ENCODE measurements around the gene DPP6. TPM values are rescaled to one million over a fixed set of nuclear protein-coding genes. Genes with fewer than 3 reads are reported as not detected.

The DPP6 gene
- total RNA-seq, 1 donor = under 0.01 TPM

GRCh38 chr7:154767821-154768415, 715.7 kb downstream of the DPP6 start:
- H3K4me3 ChIP-seq (ENCODE audit: low read depth, low read length) = no peak overlapping the region
- TF ChIP-seq CTCF (IDR thresholded peaks at IDR 0.05; ENCODE audit: insufficient read depth, low read depth, low read length) = no peak

GRCh38 chr7:154769001-154769400, 716.8 kb downstream of the DPP6 start:
- DNase-seq (ENCODE audit: low read depth) = no peak
- H3K4me3 ChIP-seq (ENCODE audit: low read depth, low read length) = no peak overlapping the region
- no peak for TF ChIP-seq CTCF (IDR thresholded peaks at IDR 0.05; ENCODE audit: insufficient read depth, low read depth, low read length)

More at GRCh38 chr7:154767821-154768415, 715.7 kb downstream of the DPP6 start:
- DNase-seq (ENCODE audit: low read depth) = no peak

GRCh38 chr7:154769527-154769926, 717.3 kb downstream of the DPP6 start:
- TF ChIP-seq CTCF (IDR thresholded peaks at IDR 0.05; ENCODE audit: insufficient read depth, low read depth, low read length) = no peak
- no peak overlapping the region for H3K4me3 ChIP-seq (ENCODE audit: low read depth, low read length)
- DNase-seq (ENCODE audit: low read depth) = no peak

GRCh38 chr7:154770361-154770760, 718.2 kb downstream of the DPP6 start:
- no peak for DNase-seq (ENCODE audit: low read depth)
- no peak for TF ChIP-seq CTCF (IDR thresholded peaks at IDR 0.05; ENCODE audit: insufficient read depth, low read depth, low read length)
- H3K4me3 ChIP-seq (ENCODE audit: low read depth, low read length) = no peak overlapping the region

GRCh38 chr7:154770962-154771361, 718.8 kb downstream of the DPP6 start:
- TF ChIP-seq CTCF (IDR thresholded peaks at IDR 0.05; ENCODE audit: insufficient read depth, low read depth, low read length) = no peak
- no peak for DNase-seq (ENCODE audit: low read depth)
- H3K4me3 ChIP-seq (ENCODE audit: low read depth, low read length) = no peak overlapping the region

GRCh38 chr7:154774303-154774969, 722.2 kb downstream of the DPP6 start:
- no peak for TF ChIP-seq CTCF (IDR thresholded peaks at IDR 0.05; ENCODE audit: insufficient read depth, low read depth, low read length)
- DNase-seq (ENCODE audit: low read depth) = no peak
- H3K4me3 ChIP-seq (ENCODE audit: low read depth, low read length) = no peak overlapping the region
